Left cardiac atrium (tissue), 4 donors: ENCODE results near the gene CCDC197. TPM values are rescaled to one million over a fixed set of nuclear protein-coding genes. Genes with fewer than 3 reads are reported as not detected.

Source experiments
- ATAC-seq, 2 donors: fragments of 200-7000 bp; cut with Tn5 transposase; one replicate each; pipeline ENCODE4 v1.9.1; 2020; ENCODE audit warnings: mild to moderate bottlenecking in 2 of 2, moderate library complexity in 2 of 2
- DNase-seq: peaks from one replicate; pipeline ENCODE4 v3.0.0-alpha.2; 2020
- intact Hi-C, 2 donors: fragments of 100-400 bp; cut with DNase I; formaldehyde crosslinking; loops; one replicate each; pipeline versions ENCODE4 v1.14.1 to v1.15.1; 2022 to 2023
- total RNA-seq, 2 donors: library from RNA; stranded (reverse); fragmentation: NEBNext Ultra II Directional; extraction: Animal tissue kit (Norgen Biotek cat#: 25700); gene quantifications; one replicate each; pipeline ENCODE4 v1.2.1, GENCODE V29; 2021
- donor health status: DM: no; HTN: yes; CAD: no.
- donor health status: DM: no; HTN: yes; CAD: no; lungs with severe emphysema.
- donor health status: DM: yes; HTN: yes; CAD: no.
- donor health status: Dilated cardiomyopathy.

Gene CCDC197
- total RNA-seq, 2 donors from 2014 or later: not detected

GRCh38 chr14:93960108-93960475 is 37.0 kb upstream of the CCDC197 start:
- ATAC-seq (no peak), DNase-seq (no peak)
- intact Hi-C loops: no loop called here

- DNase-seq (no peak), ATAC-seq (no peak)
- intact Hi-C loops: no loop called here
Measured at GRCh38 chr14:93960774-93961438, 36.2 kb upstream of the CCDC197 start.

- intact Hi-C loops: no loop called here
- DNase-seq (no peak), ATAC-seq (no peak)
Measured at GRCh38 chr14:93961620-93962019, 35.5 kb upstream of the CCDC197 start.

DNA sequence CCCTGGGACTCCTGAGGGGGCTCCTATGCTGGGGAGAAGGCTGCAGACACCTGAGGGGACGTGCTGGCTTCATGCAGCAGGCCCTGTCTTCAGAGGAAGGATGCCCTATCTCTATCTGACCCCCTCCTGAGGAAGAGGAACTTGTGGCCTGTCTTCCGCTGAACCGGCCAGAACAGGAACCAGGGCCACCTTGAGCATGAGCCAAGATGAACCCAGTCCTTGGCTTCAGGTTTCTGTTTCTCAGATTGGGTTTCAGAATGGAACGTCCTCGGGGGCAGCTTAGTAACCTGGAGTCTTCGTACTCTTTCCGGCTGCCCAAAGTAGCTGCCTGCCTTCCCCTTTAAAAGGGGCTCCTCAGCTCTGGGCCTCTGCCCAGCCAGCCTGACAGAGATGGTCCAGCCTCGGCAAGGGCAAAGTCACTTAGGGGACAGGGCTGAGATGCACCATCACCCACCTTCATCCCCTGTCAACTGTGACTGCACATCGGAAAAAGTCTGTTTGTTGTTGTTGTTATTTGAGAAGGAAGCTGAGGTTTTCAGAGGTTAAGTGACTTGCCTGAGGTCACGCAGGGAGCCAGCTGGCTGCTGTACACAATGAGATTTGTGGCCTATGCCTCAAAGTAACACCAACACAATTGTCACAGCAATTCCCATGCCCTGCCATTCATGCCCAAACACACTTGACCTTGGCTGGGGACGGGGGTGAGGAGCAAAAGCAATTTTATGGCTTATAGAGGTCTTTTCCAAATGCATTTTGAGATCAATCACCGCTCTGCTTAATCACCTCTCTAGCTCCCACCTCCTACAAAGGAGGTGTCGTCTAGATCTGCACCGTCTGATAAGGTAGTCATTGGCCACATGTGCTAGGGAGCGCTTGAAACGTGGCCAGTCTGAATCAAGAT is 34.1 kb upstream of the CCDC197 start:
- intact Hi-C loops: no loop called here
- ATAC-seq: peak in 1 of 2 donors; percentile 24
- no peak for DNase-seq

DNA sequence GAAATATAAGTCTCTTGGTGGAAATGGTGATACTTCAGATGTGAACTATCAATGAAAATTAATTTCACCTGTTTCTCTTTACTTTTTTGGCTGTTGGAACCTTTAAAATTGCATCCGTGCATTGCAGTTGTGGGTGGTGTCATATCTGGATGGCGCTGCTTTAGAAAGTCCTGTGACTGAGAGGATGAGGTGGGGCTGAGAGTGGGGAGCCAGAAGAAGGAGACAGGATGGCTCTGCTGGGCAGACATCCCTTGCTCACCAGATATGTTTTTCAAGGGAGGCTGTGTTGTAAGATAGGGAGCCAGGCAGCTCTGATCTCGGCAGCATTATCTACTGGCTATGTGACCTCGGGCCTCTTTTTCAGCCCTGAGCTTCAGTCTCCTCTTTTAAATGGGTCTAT is 33.4 kb upstream of the CCDC197 start:
- intact Hi-C loops: no loop called here
- ATAC-seq: no peak
- no peak for DNase-seq

DNA sequence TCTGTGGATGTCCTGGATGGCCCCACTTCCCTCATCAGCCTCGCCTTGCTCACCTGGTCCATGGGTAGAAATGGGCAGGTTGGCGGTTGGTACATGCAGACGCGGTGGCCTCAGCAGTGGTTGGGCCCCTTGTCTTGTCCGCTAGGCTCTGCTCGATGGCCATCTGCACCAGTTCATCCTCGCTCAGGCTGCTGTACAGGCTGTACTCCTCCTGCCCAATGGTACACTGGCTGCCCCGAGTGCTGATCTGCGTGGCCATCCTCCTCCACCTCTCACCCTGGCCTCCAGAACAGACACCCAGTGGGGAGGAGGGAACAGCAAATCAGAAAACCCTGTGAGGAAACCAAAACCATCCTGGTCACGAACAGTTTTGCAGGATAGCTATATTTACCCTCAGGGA is 32.8 kb upstream of the CCDC197 start:
- DNase-seq: no peak
- intact Hi-C loops: no loop called here
- no peak for ATAC-seq

- intact Hi-C loops: no loop called here
- DNase-seq (no peak), ATAC-seq (no peak)
Measured at GRCh38 chr14:93964820-93965286, 32.2 kb upstream of the CCDC197 start.

DNA sequence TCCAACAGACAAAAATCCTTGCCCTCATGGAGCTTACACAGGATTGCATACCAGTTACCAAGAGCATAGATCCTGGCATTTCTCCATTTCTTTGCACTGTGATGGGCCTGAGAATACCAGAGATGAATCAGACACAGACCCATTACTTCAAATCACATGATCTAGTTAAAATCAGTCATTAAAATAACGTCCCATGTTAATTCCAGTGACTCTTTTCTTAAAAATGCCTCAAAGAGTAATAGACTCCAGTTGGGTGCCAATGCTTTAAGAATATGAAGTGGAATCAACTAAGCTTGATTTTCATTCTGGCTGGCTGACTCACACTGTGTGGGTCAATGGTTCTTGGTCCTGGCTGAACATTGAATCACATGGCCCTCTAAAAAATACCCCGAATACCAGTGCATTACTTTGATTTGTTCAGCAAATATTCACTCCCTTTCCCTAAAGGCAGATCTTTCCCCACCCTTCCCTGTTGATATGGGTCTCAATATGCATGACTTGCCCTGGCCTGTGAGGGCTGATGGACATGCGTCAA is 31.7 kb upstream of the CCDC197 start:
- ATAC-seq: no peak
- intact Hi-C loops: no loop called here
- no peak for DNase-seq

DNA sequence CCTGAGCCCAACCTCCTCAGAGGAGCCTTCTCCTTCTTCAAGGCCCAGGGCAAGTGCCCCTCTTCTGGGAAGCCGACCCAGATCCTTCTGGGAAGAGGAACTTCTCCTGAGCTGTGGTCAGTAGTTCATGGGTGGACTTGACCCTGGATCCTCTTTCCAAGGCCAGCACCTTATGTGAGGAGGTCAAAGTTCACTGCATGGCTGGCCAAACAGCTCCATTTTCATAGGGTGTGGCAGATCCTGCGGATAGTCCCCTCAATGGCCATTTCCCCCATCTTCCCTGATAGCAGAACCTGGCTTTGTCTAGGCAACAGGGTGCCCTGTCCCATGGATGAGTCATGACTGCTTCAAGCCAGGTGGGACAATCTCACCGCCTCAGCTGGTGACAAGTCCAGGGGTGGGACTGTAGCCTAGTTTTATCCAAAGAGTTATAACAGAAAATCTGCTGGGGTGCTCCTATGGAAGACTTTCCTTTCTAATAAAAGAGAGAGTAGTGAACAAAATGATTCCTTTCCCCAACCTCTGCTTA is 31.1 kb upstream of the CCDC197 start:
- ATAC-seq (no peak), DNase-seq (no peak)
- intact Hi-C loops: no loop called here

DNA sequence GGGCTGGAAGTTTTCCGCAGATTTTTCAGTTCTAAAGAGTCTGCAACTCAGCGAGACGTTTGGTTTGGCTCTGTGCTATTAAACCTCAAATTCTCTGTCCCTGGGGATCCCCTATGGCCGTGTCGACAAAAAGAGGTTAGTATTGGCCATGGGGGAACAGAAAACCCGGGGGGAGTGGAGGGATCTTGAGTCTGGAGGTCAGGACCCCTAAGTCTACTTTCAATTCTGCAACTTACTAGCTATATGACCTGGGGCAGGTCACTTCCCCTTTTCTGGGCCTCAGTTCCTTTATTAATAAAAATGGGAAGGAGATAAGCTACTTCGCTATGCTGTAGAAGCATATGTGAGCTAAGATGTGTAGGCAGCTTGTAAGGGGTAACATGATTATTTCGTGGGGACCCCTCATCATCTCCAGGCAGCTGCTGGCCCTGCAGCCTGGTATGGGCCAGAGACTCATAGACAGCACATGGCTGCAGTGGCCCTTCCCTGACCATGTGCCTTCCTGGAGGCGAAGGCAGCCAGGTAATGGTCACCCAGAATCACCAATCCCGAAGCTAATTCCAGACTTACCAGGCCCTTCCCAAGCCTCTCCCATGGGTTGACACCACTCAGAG is 29.4 kb upstream of the CCDC197 start:
- DNase-seq: no peak

GRCh38 chr14:93969082-93969828 is 27.8 kb upstream of the CCDC197 start:
- intact Hi-C loops: no loop called here
- ATAC-seq (peak; percentile 24 to 42), DNase-seq (no peak)

More for the DNA sequence above, 29.4 kb upstream of the CCDC197 start:
- intact Hi-C loops: no loop called here
- ATAC-seq: no peak

DNA sequence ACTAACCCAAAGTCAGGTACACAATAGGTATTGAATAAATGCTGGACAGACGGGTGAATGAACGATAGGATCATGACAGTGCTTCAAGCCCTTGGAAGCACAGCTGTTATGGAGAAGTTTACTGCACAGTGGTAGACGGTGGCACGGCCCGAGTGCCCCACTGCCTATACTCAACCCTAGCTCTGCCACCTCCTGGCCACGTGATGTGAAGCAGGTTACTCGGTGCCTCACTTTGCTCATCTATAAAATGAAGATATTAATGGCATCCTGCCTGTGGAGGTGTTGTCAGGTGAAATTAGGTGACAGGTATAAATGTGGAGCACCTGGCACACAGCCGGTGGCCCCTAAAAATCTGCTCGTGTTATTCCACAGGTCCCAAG is 26.5 kb upstream of the CCDC197 start:
- ATAC-seq (peak; percentile 16 to 47), DNase-seq (no peak)
- intact Hi-C loops: no loop called here

GRCh38 chr14:93970965-93971634 is 26.0 kb upstream of the CCDC197 start:
- intact Hi-C loops: no loop called here
- no peak for ATAC-seq

DNA sequence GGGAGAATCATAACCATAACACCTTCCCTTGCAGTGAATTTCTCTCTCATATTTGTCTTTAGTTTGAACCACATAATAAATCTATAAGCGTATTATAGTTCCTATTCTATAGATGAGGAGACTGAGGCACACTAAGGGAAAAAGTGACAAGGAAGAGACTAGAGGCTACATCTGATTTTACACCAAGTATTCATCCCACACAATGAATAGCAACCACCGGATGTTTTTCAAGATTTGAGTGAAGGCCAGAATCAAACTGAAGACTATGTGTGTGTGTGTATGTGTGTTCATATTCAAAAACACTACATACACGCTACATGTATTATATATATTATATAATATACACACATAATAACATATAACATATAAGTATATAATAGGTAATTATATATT is 25.5 kb upstream of the CCDC197 start:
- no peak for ATAC-seq
- DNase-seq: no peak
- intact Hi-C loops: no loop called here

More at GRCh38 chr14:93970965-93971634, 26.0 kb upstream of the CCDC197 start:
- no peak for DNase-seq

DNA sequence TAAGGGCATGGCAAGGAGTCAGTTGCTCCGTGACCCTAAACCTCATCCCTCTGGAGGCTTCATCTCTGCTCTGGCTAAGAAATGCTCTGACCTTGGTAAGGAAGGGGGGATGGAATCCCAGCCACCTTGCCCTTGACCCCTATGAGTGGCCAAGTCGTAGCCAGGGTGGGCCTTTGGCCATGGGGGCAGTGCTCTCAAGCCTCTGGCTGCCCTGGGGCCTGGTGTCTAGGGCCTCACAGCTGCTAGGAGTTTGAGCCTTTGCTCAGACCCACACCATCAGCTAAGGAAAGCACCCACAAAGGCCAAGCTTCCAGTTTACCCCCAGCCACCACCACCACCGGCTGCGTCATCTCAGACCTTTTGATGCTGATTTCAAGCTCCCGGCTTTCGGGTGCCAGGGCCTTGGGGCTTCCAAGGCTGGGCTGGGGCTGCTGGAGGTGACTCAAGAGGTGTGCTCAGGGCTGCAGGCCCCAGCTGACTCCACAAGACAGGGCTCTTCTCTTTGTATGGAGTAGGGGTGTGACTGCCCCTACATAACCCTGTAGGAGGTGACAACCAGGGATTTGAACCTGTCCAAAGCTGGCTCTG is 24.4 kb upstream of the CCDC197 start:
- DNase-seq (no peak), ATAC-seq (no peak)
- intact Hi-C loops: no loop called here

DNA sequence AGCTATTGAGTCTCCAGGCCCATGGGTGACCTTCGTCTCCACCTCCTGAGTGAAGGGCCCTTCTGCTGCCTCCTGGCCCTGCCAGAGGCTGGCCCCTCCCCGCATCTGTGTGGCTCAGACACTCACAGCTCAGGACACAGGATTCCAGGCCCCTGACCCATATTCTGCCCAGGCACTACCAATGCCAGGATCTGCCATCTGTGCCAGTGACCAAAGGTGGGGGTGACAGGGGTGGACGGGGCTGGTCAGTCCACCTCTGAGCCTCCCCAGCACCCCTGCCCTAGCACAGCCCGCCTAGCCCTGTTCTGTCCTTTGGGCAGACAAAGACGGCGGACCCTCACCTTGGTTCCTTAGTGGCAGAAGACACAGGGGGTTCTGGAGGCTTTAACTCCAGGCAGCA is 23.5 kb upstream of the CCDC197 start:
- no peak for DNase-seq
- intact Hi-C loops: no loop called here
- ATAC-seq: peak in 1 of 2 donors; percentile 28

GRCh38 chr14:93974299-93974698 is 22.8 kb upstream of the CCDC197 start:
- peak in 1 of 2 donors; percentile 7 for ATAC-seq
- intact Hi-C loops: no loop called here
- DNase-seq: no peak

DNA sequence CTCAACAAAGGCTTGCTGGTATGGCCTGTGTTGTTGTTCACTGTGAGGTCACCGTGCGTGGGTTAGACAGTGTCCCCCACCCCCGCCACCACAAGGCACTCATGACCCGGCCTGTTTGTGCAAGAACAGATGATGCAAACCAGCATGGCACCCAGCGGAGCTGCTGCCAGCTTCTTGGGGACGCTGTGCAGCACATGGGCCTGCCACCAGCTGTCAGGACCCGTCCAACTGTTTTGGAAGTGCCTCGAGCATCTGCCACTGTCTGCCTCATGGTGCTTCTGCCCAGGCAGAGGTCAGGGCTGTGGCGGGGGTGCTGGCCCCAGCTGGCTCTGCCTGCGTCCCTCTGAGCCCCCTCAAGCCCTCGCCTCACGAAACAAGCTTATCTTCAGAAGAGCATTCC is 22.3 kb upstream of the CCDC197 start:
- intact Hi-C loops: no loop called here
- ATAC-seq (peak in 1 of 2 donors; percentile 21), DNase-seq (no peak)
